ENCODE data around the gene C11orf16. TPM values are rescaled to one million over a fixed set of nuclear protein-coding genes. Genes with fewer than 3 reads are reported as not detected.
"Not testable (repeated sequence)": the region's sequence is repeated elsewhere in the genome, so short reads cannot be mapped to it uniquely, and the experiment has no call there.

The C11orf16 gene
- total RNA-seq, 1 experiment from 2014 or later, result not detected

DNA sequence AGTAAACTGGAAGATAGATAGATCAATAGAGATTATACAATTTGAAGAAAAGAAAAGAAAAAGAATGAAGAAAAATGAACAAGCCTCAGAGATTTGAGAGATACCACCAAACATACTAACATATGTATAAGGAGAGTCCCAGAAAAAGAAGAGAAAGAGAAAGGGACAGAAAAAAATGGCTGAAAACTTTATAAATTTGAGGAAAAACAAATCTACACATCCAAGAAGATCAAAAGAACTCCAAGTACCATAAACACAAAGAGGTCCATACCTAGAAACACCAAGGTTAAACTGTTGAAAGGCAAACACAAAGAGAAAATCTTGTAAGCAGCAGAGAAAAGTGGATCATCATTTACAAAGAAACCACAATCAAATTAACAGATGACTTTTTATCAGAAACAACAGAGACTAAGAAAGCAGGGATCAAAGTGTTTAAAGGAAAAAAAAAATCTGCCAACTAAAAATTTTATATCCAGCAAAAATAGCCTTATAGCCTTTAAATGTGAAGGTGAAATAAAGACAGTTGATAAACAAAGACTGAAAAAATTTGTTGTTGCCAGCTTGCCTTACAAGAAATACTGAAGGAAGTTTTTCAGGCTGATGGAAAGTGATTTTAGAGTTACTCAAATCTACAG, 33.5 kb downstream of the C11orf16 start:
- Mint-ChIP-seq H3K4me1 (ENCODE audit: low read depth, unreplicated experiment) (no peaks in the 10 kb centered on the region), H3K27me3 (ENCODE audit: unreplicated experiment) (no peaks in the 10 kb centered on the region), H3K4me3 (ENCODE audit: low read depth, unreplicated experiment) (no peak overlapping the region), H3K27ac (ENCODE audit: unreplicated experiment) (no peak overlapping the region), H3K36me3 (ENCODE audit: insufficient read depth, unreplicated experiment) (no peaks in the 10 kb centered on the region), H3K9me3 (ENCODE audit: low read depth, unreplicated experiment) (peaks cover 5% of the 10 kb centered on the region)
- DNase-seq, result no peak
- TF ChIP-seq CTCF (IDR thresholded peaks at IDR 0.05; ENCODE audit: unreplicated experiment), result no peak
- BruUV-seq (replicated peaks), result no TSS peak
- CTCF ChIA-PET, result no interaction called here
- intact Hi-C loops (cut with micrococcal nuclease; ENCODE audit: unreplicated experiment), result no loop called here

GRCh38 chr11:8891185-8891584, 41.6 kb downstream of the C11orf16 start:
- BruUV-seq (replicated peaks); H3K36me3 Mint-ChIP-seq (ENCODE audit: insufficient read depth, unreplicated experiment); H3K27ac Mint-ChIP-seq (ENCODE audit: unreplicated experiment); DNase-seq; H3K4me3 Mint-ChIP-seq (ENCODE audit: low read depth, unreplicated experiment); H3K9me3 Mint-ChIP-seq (ENCODE audit: low read depth, unreplicated experiment); intact Hi-C loops (cut with micrococcal nuclease; ENCODE audit: unreplicated experiment); H3K4me1 Mint-ChIP-seq (ENCODE audit: low read depth, unreplicated experiment): not testable (repeated sequence)
- CTCF ChIA-PET, result interaction anchor here (0.6 kb wide), 1 partner anchor 350 kb away, joined by 3 read pairs; no protein-coding TSS in a partner anchor
- H3K27me3 Mint-ChIP-seq (ENCODE audit: unreplicated experiment), result peaks cover 31% of the 10 kb centered on the region

DNA sequence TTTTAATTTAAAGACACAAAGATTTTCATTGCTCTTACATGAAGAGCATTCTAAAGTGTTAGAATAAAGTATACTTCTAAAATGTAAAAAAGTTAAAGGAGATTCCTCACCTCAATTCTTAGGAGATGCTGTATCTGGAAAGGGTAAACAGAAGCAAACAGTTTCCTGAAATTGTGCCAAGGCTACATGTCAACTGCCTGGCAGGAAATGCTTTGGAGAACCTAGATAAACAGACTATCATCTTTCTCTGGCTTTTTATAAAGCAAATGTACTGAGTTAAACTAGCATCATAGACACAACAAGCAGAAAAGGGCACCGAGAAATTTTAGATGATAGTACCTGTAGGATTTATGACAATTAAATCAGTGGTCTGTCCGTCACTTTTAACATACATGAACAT, 46.4 kb downstream of the C11orf16 start:
- H3K36me3 Mint-ChIP-seq (ENCODE audit: insufficient read depth, unreplicated experiment), result no peaks in the 10 kb centered on the region
- no peaks in the 10 kb centered on the region for H3K4me1 Mint-ChIP-seq (ENCODE audit: low read depth, unreplicated experiment)
- no TSS peak for BruUV-seq (replicated peaks)
- H3K27me3 Mint-ChIP-seq (ENCODE audit: unreplicated experiment), result peaks cover 18% of the 10 kb centered on the region
- peaks cover 3% of the 10 kb centered on the region for H3K9me3 Mint-ChIP-seq (ENCODE audit: low read depth, unreplicated experiment)
- H3K27ac Mint-ChIP-seq (ENCODE audit: unreplicated experiment), result no peak overlapping the region
- no peak for DNase-seq
- no peak overlapping the region for H3K4me3 Mint-ChIP-seq (ENCODE audit: low read depth, unreplicated experiment)
- CTCF ChIA-PET, result no interaction called here
- TF ChIP-seq CTCF (IDR thresholded peaks at IDR 0.05; ENCODE audit: unreplicated experiment), result no peak
- intact Hi-C loops (cut with micrococcal nuclease; ENCODE audit: unreplicated experiment), result no loop called here

DNA sequence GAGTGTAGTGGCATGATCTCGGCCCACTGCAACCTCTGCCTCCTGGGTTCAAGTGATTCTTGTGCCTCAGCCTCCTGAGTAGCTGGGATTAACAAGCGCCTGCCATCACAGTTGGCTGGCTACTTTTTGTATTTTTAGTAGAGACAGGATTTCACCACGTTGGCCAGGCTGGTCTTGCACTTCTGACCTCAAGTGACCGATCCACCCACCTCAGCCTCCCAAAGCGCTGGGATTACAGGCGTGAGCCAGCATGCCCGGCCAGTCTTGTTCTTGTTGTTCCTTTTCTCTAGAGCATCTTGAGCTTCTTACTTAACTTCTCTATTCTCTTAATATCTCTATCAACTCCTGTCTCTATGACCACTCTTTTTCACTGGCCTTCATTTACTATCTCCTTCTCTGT, 51.2 kb downstream of the C11orf16 start:
- DNase-seq; BruUV-seq (replicated peaks); H3K27ac Mint-ChIP-seq (ENCODE audit: unreplicated experiment); CTCF ChIA-PET; H3K4me1 Mint-ChIP-seq (ENCODE audit: low read depth, unreplicated experiment); intact Hi-C loops (cut with micrococcal nuclease; ENCODE audit: unreplicated experiment); H3K4me3 Mint-ChIP-seq (ENCODE audit: low read depth, unreplicated experiment); H3K9me3 Mint-ChIP-seq (ENCODE audit: low read depth, unreplicated experiment); H3K36me3 Mint-ChIP-seq (ENCODE audit: insufficient read depth, unreplicated experiment): not testable (repeated sequence)
- peaks cover 29% of the 10 kb centered on the region for H3K27me3 Mint-ChIP-seq (ENCODE audit: unreplicated experiment)

DNA sequence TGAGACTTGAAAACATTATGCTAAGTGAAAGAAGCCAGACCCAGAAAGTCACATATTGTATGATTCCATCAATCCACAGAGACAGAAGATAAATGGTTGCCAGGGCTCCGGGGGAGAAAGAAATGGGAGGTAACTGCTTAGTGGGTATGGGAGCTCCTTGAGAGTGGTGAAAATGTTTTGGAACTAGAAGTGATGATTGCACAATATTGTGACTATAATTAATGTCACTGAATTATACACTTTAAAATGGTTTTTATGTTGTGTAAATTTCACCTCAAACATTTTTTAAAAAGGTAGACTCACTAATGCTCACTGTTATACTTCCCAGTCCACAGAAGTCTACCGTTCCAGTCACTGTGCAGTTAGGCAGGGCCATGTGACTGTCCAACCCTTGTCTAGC, 54.0 kb downstream of the C11orf16 start:
- no peak for TF ChIP-seq CTCF (IDR thresholded peaks at IDR 0.05; ENCODE audit: unreplicated experiment)
- CTCF ChIA-PET, result no interaction called here
- no peaks in the 10 kb centered on the region for H3K36me3 Mint-ChIP-seq (ENCODE audit: insufficient read depth, unreplicated experiment)
- peaks cover 29% of the 10 kb centered on the region for H3K27me3 Mint-ChIP-seq (ENCODE audit: unreplicated experiment)
- intact Hi-C loops (cut with micrococcal nuclease; ENCODE audit: unreplicated experiment), result no loop called here
- H3K27ac Mint-ChIP-seq (ENCODE audit: unreplicated experiment), result no peak overlapping the region
- H3K4me3 Mint-ChIP-seq (ENCODE audit: low read depth, unreplicated experiment), result no peak overlapping the region
- no peaks in the 10 kb centered on the region for H3K4me1 Mint-ChIP-seq (ENCODE audit: low read depth, unreplicated experiment)
- BruUV-seq (replicated peaks), result no TSS peak
- H3K9me3 Mint-ChIP-seq (ENCODE audit: low read depth, unreplicated experiment), result no peaks in the 10 kb centered on the region
- no peak for DNase-seq

All from Calu3 (cell line).